C4-2B (cell line): Measurements from ENCODE around the gene TOMM20.

Experiments
- ZFX ChIP-seq: fragments of 450-650 bp; IDR thresholded peaks from 2 replicates; pipeline ENCODE4 v1.6.1; 2017
- TF ChIP-seq, protein P1 (sequence below): fragments of 450-650 bp; conservative IDR thresholded peaks from 2 replicates; pipeline ENCODE4 v1.5.1; 2017; ENCODE audit warnings: mild to moderate bottlenecking

DNA sequence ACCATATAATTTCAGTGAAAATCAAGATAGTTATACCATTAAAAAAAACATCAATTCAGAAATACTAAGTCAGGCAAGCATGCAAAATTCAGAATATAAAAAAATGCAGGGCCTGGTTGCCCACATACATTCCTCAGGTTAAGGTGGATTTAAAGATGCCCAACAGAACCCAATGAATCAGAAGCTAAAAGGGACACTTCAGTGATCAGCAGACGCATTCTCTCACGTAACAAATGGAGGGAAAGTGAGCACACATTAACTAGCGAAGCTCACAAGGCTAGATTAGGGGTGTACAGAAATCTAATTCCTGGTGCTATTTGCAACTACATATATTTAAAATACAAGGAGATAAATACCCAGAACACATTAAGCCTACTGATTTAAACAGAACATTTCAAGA is 17.5 kb downstream of the TOMM20 start:
- TF ChIP-seq, protein P1, sequence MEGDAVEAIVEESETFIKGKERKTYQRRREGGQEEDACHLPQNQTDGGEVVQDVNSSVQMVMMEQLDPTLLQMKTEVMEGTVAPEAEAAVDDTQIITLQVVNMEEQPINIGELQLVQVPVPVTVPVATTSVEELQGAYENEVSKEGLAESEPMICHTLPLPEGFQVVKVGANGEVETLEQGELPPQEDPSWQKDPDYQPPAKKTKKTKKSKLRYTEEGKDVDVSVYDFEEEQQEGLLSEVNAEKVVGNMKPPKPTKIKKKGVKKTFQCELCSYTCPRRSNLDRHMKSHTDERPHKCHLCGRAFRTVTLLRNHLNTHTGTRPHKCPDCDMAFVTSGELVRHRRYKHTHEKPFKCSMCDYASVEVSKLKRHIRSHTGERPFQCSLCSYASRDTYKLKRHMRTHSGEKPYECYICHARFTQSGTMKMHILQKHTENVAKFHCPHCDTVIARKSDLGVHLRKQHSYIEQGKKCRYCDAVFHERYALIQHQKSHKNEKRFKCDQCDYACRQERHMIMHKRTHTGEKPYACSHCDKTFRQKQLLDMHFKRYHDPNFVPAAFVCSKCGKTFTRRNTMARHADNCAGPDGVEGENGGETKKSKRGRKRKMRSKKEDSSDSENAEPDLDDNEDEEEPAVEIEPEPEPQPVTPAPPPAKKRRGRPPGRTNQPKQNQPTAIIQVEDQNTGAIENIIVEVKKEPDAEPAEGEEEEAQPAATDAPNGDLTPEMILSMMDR, result no peak
- TF ChIP-seq ZFX, result no peak
